ENCODE results near the gene TMEM121.
A peak's percentile ranks its signal among the peaks of the same experiment; 100 is the strongest.

Gene TMEM121

GRCh38 chr14:105495101-105495989, 31.0 kb upstream of the TMEM121 start:
- 92 to 93% methylated on average over 17 to 18 of the region's 18 CpGs for WGBS, 2 experiments (ENCODE audit: insufficient coverage in 2 of 2)
- Histone ChIP-seq H3K4me3 (ENCODE audit: extremely low read depth, insufficient read depth, low read length, poor library complexity, severe bottlenecking) (no peak overlapping the region), H3K9me3 (ENCODE audit: control insufficient read depth, low read length) (no peaks in the 10 kb centered on the region), H3K4me1 (ENCODE audit: control insufficient read depth, insufficient read depth, low read length, poor library complexity, severe bottlenecking) (peaks cover 5% of the 10 kb centered on the region), H3K36me3 (ENCODE audit: control insufficient read depth, insufficient read depth, low read length) (peaks cover 22% of the 10 kb centered on the region), H3K27ac (ENCODE audit: low read depth, low read length, severe bottlenecking) (no peak overlapping the region)

GRCh38 chr14:105495990-105496830, 30.2 kb upstream of the TMEM121 start:
- Histone ChIP-seq H3K36me3 (ENCODE audit: control insufficient read depth, insufficient read depth, low read length) (peaks cover 22% of the 10 kb centered on the region), H3K4me3 (ENCODE audit: extremely low read depth, insufficient read depth, low read length, poor library complexity, severe bottlenecking) (no peak overlapping the region), H3K9me3 (ENCODE audit: control insufficient read depth, low read length) (no peaks in the 10 kb centered on the region), H3K27ac (ENCODE audit: low read depth, low read length, severe bottlenecking) (no peak overlapping the region), H3K4me1 (ENCODE audit: control insufficient read depth, insufficient read depth, low read length, poor library complexity, severe bottlenecking) (peaks cover 9% of the 10 kb centered on the region)
- 86 to 92% methylated on average over 8 to 14 of the region's 18 CpGs for WGBS, 2 experiments (ENCODE audit: insufficient coverage in 2 of 2)

- H3K27ac ChIP-seq (ENCODE audit: low read depth, low read length, severe bottlenecking): no peak overlapping the region
- H3K4me3 ChIP-seq (ENCODE audit: extremely low read depth, insufficient read depth, low read length, poor library complexity, severe bottlenecking): no peak overlapping the region
- WGBS, 2 experiments (ENCODE audit: insufficient coverage in 2 of 2): 94 to 96% methylated on average over 25 to 27 of the region's 32 CpGs
- H3K4me1 ChIP-seq (ENCODE audit: control insufficient read depth, insufficient read depth, low read length, poor library complexity, severe bottlenecking): peaks cover 7% of the 10 kb centered on the region
- peaks cover 22% of the 10 kb centered on the region for H3K36me3 ChIP-seq (ENCODE audit: control insufficient read depth, insufficient read depth, low read length)
- no peaks in the 10 kb centered on the region for H3K9me3 ChIP-seq (ENCODE audit: control insufficient read depth, low read length)
Observed at GRCh38 chr14:105496831-105497591, 29.4 kb upstream of the TMEM121 start.

GRCh38 chr14:105497671-105498429, 28.5 kb upstream of the TMEM121 start:
- H3K27ac ChIP-seq (ENCODE audit: low read depth, low read length, severe bottlenecking): no peak overlapping the region
- no peaks in the 10 kb centered on the region for H3K9me3 ChIP-seq (ENCODE audit: control insufficient read depth, low read length)
- peaks cover 5% of the 10 kb centered on the region for H3K4me1 ChIP-seq (ENCODE audit: control insufficient read depth, insufficient read depth, low read length, poor library complexity, severe bottlenecking)
- 94 to 97% methylated on average over 28 to 31 of the region's 31 CpGs for WGBS, 2 experiments (ENCODE audit: insufficient coverage in 2 of 2)
- no peak overlapping the region for H3K4me3 ChIP-seq (ENCODE audit: extremely low read depth, insufficient read depth, low read length, poor library complexity, severe bottlenecking)
- peaks cover 18% of the 10 kb centered on the region for H3K36me3 ChIP-seq (ENCODE audit: control insufficient read depth, insufficient read depth, low read length)

- peaks cover 13% of the 10 kb centered on the region for H3K36me3 ChIP-seq (ENCODE audit: control insufficient read depth, insufficient read depth, low read length)
- H3K4me3 ChIP-seq (ENCODE audit: extremely low read depth, insufficient read depth, low read length, poor library complexity, severe bottlenecking): no peak overlapping the region
- 90 to 91% methylated on average over 35 of the region's 36 CpGs for WGBS, 2 experiments (ENCODE audit: insufficient coverage in 2 of 2)
- peak overlapping the region; percentile 29 for H3K27ac ChIP-seq (ENCODE audit: low read depth, low read length, severe bottlenecking)
- no peaks in the 10 kb centered on the region for H3K9me3 ChIP-seq (ENCODE audit: control insufficient read depth, low read length)
- H3K4me1 ChIP-seq (ENCODE audit: control insufficient read depth, insufficient read depth, low read length, poor library complexity, severe bottlenecking): peaks cover 5% of the 10 kb centered on the region
Observed at GRCh38 chr14:105498430-105499255, 27.7 kb upstream of the TMEM121 start.

- 81 to 84% methylated on average over 25 of the region's 27 CpGs for whole genome bisulfite sequencing, 2 experiments (ENCODE audit: insufficient coverage in 2 of 2)
- Histone ChIP-seq H3K36me3 (ENCODE audit: control insufficient read depth, insufficient read depth, low read length) (peaks cover 11% of the 10 kb centered on the region), H3K4me3 (ENCODE audit: extremely low read depth, insufficient read depth, low read length, poor library complexity, severe bottlenecking) (no peak overlapping the region), H3K4me1 (ENCODE audit: control insufficient read depth, insufficient read depth, low read length, poor library complexity, severe bottlenecking) (peaks cover 5% of the 10 kb centered on the region), H3K9me3 (ENCODE audit: control insufficient read depth, low read length) (no peaks in the 10 kb centered on the region), H3K27ac (ENCODE audit: low read depth, low read length, severe bottlenecking) (peak overlapping the region; percentile 29)
Observed at GRCh38 chr14:105499256-105500035, 26.9 kb upstream of the TMEM121 start.

GRCh38 chr14:105500036-105500725, 26.2 kb upstream of the TMEM121 start:
- WGBS, 2 experiments (ENCODE audit: insufficient coverage in 2 of 2): 94 to 95% methylated on average over 18 to 21 of the region's 21 CpGs
- Histone ChIP-seq H3K4me3 (ENCODE audit: extremely low read depth, insufficient read depth, low read length, poor library complexity, severe bottlenecking) (no peak overlapping the region), H3K9me3 (ENCODE audit: control insufficient read depth, low read length) (no peaks in the 10 kb centered on the region), H3K4me1 (ENCODE audit: control insufficient read depth, insufficient read depth, low read length, poor library complexity, severe bottlenecking) (peaks cover 5% of the 10 kb centered on the region), H3K36me3 (ENCODE audit: control insufficient read depth, insufficient read depth, low read length) (peaks cover 8% of the 10 kb centered on the region), H3K27ac (ENCODE audit: low read depth, low read length, severe bottlenecking) (peak overlapping the region; percentile 29)

- Histone ChIP-seq H3K9me3 (ENCODE audit: control insufficient read depth, low read length) (no peaks in the 10 kb centered on the region), H3K4me3 (ENCODE audit: extremely low read depth, insufficient read depth, low read length, poor library complexity, severe bottlenecking) (no peak overlapping the region), H3K36me3 (ENCODE audit: control insufficient read depth, insufficient read depth, low read length) (peaks cover 8% of the 10 kb centered on the region), H3K4me1 (ENCODE audit: control insufficient read depth, insufficient read depth, low read length, poor library complexity, severe bottlenecking) (peaks cover 5% of the 10 kb centered on the region), H3K27ac (ENCODE audit: low read depth, low read length, severe bottlenecking) (no peak overlapping the region)
- 87 to 91% methylated on average over 9 to 10 of the region's 10 CpGs for WGBS, 2 experiments (ENCODE audit: insufficient coverage in 2 of 2)
Observed at GRCh38 chr14:105500726-105501101, 25.7 kb upstream of the TMEM121 start.
